Loucy (cell line): ENCODE measurements around the gene DUSP14.

ENCODE experiments used
- CTCF ChIP-seq: fragments of 200-600 bp; sonication (generic); conservative IDR thresholded peaks from 2 replicates; pipeline ENCODE4 v1.5.1; 2014; ENCODE audit warnings: mild to moderate bottlenecking, antibody characterized with exemption, low read length
- EZH2phosphoT487 ChIP-seq: fragments of 200-600 bp; IDR thresholded peaks from 2 replicates; pipeline ENCODE4 v1.6.1; 2018; ENCODE audit warnings: antibody characterized with exemption, mild to moderate bottlenecking, moderate library complexity, borderline replicate concordance

GRCh38 chr17:37506678-37507077 lies 17.0 kb downstream of the DUSP14 start:
- TF ChIP-seq EZH2phosphoT487 (no peak), CTCF (peak; percentile 61)
